ENCODE results near the gene ATP6V1B1.
A peak's percentile ranks its signal among the peaks of the same experiment; 100 is the strongest.
"Not testable (repeated sequence)": the region's sequence is repeated elsewhere in the genome, so short reads cannot be mapped to it uniquely, and the experiment has no call there.

The ATP6V1B1 gene

DNA sequence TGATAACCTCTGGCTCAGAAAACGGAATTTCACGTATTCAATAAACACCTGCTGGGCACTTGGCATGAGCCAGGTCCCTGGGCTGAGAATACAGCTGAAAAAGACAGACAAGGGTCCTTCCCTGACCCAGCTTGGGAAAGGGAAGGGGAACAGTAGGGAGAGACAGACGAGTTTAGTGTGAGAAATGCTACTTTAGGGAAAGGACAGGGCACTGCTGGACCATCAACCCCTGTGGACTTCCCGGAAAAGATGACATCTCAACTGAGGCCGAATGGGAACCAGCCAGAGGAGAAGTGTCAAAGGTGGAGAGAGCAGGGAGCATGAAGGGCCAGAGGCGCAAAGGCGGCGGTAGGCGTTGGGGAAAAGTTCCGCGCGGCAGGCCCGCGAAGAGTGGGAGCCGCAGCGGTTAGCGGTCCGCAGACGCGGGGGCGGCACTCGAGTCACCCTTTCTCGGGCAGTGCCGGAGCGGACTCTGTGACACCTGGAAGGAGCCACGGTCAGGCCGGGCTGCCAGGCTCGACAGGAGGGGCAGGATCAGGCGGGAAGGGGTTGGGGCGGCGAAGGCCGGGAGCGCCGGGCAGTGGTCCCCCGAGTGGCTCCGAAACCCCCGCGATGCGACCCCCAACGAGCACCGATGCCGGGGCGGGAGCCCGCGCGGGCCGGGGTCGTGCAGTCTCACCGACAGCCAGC, 58.5 kb downstream of the ATP6V1B1 start:
- DNase-seq, result no peak

DNA sequence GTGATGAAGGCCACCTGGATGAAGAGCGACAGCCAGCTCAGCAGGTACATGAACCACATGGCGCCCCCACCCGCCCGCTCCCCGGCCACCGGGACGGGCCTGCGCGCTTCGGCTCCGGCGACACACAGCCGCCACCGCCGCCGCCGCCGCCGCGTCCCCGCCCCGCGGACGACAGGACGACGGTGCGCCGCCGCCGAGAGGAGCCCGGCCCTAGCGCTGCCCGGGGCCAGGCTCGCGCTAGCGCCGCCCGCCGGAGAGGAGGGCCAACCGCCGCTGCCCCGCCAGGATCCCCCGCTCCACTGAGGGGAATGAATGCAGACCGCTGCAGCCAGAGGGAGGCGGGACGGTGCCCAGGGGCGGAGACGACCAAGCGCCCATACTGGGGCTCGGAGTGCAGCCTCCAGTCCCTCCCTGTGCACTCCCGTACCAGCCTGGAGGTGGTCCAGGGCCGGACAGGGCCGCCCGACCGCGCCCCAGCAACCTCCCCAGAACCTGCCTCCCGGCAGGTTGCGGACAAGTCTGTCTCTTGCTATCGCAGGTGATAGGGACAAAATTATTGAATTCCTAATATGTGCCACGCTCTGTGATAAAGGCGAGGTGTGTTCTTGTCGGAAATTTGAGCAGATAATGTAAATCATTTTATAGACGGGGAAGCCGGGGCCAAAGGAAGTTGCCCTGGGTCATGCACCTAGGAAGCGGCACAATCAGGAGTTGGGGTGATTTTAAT, 59.2 kb downstream of the ATP6V1B1 start, which contains the start of gene TEX261:
TSS of gene TEX261 (minus strand) at position 175 of the 727 bp plus-strand sequence. CDS start at position 59, 116 bp downstream.
- DNase-seq, result peak; percentile 94

DNA sequence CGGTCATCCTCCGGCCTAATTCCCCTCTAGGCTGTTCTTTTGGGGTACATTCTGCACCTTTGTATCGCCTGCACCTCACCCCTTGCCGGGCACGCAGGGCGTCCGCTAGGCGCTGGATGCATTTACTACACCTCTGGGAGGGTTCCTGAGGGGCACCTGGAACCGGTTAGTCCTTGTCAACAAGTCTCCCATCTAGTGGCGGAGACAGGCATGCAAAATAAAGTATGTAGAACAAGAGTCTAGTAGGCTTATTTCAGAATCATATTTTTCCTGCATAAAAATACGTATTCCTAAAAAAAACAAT, 59.7 kb downstream of the ATP6V1B1 start:
- DNase-seq, result peak; percentile 79

DNA sequence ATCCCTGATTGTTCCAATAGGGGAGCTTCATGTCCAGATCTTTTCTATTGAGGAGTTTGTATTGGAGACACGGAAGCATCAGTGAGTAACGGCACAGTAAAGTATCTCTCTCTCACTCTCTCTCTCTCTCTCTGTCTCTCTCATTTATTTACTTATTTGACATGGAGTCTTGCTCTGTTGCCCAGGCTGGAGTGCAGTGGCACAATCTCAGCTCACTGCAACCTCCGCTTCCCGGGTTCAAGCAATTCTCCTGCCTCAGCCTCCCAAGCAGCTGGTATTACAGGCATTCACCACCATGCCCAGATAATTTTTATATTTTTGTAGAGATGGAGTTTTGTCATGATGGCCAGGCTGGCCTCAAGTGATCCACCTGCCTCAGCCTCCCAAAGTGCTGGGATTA, 63.2 kb downstream of the ATP6V1B1 start:
- not testable (repeated sequence) for DNase-seq

DNA sequence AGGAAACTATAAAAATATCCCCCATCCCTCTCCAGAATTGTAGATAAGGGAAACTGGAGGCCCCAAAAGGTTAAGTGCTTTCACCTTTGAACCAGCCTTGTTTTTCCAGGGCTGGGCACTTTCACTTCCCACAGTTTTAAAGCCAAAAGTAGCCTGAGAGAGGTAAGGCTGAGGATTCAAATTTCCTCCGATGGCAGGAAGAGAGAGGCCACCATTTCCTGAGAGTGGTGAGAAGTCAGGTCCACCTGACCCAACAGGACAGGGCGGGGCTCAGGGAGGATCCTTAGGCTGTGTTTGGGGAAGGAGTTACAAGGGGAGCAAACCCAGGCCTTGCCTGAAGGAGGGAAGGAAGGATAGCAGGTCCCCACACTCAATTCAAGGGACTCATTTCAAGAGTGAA, 63.7 kb downstream of the ATP6V1B1 start:
- no peak for DNase-seq

DNA sequence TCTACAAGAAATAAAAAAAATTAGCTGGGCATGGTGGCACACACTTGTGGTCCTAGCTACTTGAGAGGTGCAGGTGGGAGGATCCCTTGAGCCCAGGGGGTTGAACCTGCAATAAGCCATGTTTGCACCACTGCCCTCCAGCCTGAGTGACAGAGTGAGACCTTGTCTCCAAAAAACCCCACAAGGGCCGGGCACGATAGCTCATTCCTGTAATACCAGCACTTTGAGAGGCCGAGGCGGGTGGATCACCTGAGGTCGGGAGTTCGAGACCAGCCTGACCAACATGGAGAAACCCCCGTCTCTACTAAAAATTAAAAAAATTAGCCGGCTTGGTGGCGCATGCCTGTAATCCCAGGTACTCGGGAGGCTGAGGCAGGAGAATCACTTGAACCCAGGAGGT, 64.2 kb downstream of the ATP6V1B1 start:
- not testable (repeated sequence) for DNase-seq

DNA sequence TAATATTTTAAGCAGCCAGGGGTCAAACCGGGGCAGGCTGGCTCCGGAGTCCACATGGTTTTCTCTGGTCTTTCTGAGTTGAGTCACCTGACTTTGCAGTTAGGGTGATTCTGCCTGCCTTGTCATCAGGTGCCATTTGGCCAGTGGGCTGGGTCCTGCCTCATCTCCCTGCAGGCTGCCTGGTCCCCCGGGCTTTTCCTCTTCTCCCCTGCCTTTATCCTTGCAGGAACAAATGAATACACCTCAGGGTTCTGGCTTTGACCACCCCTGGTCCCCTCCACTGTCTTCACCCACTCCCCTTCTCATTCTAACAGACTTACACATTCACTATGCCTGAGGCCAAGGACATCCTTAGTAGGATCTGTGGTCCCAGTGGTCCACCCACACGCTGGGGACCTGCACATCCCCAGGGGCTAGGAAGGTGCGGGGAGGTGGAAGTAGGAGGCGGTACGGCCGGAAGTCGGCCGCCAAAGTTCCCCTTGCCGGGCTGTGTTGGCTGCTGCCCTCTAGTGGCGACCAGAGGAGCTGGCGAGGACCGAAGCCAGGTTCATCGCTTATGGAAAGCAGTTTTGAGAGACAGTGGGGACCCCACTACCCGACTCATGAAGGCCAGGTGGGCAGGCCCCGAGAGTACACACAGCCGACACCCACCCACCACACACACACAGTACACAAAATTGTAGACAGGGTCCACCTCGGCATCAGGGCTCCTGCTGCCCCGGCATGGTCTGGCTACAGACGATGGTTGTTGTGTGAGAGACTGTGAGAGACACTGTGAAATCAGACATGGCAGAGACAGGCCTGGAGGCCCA, 65.3 kb downstream of the ATP6V1B1 start:
- DNase-seq, result peak; percentile 71

DNA sequence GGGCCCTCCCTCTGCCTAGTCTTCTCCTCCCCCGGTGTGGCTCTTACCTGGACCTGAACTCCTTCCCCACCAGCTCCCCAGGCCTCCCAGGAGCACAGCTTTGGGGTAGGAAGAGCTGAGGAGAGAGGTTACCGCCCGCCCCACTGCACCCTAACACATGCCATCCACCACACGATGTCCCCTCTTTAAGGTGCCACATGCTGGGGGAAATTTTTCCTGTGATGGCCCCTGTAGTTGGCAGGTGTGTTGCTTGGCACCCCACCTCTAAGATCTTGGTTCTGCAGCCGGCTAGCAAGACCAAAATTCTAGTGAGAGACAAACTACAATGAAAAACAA, 65.9 kb downstream of the ATP6V1B1 start:
- no peak for DNase-seq

DNA sequence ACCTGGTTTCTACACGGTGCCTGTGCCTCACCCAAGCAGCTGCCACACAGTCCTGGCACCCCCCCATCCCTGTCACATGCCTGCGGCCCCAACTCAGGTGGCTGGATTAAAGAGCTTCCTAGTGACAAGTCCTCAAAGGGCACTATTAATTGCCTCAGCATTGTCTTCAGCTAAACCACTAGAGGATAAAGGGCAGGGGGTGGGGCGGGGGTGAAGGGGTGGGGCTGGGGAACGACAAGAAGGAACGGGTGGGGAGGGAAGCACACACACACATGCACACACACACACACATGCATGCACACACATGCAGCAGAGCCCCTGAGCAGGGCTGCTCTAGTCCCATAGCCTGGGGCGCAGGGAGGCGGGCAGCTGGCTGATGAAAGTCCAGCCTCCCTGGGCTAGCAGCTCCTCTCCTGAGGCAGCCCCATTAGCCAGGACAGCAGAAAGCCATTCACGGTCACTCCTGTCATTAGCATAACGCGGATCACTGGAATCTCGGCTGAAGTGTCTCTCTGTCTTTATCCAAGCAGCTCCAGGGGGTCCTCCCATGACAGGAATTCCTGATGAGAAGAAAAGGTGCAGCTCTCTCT, 66.4 kb downstream of the ATP6V1B1 start:
- peak; percentile 74 for DNase-seq

DNA sequence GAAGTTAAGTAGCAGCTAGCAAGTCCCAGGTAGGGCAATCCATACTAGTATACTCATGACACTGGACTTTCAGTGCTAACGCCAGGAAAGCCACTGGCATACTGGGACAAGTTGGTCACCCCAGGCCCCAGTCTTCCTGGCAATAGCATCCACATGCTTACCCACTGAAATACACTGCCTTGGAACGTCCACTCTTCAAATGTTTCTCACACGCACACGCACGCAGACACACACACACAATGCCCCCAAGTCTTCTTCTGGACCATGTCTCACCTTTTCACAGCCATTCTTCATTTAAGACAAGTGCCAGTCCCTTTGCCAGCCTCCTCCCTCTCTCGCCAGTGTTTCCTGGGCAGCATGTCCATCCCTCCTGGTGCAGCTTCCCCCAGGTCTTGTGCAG, 67.7 kb downstream of the ATP6V1B1 start:
- DNase-seq, result no peak

DNA sequence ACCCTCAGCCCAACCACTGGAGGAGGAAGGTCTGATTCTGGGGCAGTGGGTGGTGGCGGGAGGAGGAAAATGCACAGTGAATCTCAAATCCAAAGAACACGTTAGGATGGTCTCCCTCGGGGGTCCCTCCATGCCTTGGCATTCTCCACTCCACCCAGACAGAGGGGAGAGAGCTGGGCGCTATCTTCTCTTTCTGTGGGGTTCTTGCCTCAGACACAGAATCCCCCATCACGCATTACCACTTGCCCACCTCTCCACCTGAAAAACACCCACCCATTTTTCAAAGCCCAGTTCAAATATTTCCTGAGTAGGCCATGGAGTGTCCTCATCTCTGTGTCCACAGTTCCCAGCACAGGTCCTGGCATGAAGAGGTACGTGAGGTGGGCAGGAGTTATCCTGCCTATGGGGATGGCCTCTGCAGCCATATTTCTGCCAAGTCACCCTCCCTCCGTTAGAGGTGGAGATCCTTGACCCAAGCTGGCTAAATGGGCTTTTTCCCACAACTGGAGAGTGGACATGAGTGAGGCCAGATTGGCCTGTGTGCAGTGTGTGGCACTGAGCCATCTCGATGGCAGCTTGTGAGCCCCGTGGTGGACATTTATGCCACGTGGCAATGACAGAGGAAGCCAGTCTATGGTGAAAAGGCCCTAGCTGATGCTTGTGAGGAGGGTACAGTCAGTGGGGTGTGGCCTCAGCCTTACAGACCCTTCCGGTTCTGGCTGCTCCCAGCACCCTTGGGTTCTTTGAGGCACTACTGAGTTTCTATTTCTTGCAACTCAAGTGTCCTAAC, 68.5 kb downstream of the ATP6V1B1 start:
- DNase-seq, result no peak

DNA sequence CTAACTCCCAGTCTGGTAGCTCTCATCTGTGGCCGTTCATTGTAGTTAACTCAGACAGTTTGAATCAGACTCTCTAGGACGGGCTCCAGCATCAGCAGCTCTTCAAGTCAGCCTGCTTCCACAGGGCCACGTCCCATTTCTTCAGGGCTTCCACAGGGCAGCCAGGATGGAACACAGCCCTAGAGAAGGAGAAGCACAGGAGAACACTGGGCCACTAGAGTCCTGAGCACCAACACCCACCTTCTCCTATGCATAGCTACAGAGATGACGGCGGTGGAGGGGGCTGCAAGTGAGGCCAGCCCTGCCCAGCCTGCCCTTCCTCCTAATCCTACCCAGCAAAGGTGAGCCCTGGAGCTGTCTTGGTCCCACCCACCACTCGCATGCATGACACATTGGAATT, 69.2 kb downstream of the ATP6V1B1 start:
- DNase-seq, result no peak

DNA sequence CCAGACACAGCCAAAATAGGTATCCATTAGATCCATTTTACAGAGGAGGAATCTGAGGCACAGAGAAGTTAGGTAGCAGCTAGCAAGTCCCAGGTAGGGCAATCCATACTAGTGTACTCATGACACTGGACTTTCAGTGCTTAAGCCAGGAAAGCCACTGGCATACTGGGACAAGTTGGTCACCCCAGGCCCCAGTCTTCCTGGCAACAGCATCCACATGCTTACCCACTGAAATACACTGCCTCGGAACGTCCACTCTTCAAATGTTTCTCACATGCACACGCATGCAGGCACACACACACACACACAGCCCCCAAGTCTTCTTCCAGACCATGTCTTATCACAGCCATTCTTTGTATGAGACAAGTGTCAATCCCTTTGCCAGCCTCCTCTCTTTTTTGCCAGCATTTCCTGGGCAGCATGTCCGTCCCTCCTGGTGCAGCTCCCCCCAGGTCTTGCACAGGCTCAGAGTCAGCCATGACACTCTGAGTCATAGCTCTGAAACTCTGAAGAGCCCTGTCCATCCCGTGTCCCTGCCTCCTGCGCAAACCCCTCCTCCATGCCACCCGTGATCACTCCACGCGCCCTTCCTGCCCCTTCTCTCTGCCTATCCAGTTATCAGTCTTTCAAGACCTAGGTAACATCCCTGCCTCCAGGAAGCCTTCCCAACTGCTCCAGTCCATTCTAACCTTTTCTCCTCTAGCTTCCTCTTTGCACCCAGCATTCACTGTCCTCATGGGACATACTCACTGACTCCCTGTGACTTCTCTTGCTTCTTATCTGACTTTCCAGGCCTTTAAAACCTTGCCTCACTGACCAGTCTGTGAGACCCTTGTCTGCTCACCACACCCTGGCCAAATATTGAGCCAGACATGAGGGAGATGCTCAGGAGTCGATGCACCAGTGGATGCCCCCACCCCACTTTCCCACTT, 69.8 kb downstream of the ATP6V1B1 start:
- DNase-seq, result no peak

DNA sequence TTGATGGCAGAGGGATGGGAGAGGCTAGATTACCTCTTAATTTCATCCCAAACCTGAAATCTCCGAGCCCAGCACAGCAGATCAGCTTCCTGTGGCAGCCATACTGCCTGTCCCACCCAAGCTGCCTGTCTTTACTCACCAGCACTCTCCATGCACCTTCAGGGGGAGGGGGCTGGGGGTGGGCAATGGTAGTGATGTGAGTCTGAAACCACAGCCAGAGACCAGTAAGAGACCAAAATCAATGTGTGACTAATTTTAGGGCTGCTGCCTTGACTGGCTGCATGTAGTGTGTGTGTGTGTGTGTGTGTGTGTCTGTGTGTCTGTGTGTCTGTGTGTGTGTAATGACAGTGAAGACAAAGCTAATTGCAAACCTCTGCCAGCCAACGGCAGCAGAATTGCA, 70.6 kb downstream of the ATP6V1B1 start:
- no peak for DNase-seq

DNA sequence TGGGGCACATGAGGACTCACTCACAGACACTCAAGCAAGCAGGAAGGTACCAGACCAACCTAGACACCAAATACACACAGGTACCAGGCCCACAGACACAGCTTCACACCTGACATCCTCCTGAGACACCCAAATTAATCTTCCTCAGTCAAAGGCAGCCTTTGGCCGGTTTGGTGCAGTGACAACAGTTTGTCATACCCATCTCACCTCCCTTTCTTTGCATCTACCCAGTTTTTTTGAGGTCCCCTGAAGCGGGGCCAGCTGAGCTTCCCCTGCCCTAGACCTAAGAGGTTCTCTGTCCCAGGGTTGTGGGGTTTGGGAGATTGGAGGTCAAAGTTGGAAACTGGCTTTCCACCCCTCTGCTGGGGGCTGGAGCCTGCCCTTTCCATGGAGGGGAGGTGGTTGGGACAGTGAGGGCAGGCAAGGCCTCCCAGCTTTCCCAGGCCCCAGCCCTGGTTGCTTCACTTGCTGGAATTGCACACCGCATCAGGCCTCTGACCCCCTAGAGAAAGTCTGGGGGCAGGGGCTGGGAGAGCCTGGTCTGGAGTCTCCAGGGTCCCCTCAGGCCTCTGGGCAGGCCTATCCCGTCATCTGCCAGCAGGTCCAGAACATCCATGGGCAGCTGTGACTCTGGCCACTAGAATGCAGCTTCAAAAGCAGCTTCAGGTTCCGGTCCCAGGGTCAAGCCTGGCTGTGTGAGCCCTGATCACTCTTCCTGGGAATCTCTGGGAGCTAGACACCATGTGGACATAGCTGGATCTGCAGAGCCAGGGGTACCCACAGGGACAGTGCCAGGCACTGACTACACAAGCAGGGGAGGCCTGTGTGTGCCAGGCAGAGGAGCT, 71.5 kb downstream of the ATP6V1B1 start:
- no peak for DNase-seq

DNA sequence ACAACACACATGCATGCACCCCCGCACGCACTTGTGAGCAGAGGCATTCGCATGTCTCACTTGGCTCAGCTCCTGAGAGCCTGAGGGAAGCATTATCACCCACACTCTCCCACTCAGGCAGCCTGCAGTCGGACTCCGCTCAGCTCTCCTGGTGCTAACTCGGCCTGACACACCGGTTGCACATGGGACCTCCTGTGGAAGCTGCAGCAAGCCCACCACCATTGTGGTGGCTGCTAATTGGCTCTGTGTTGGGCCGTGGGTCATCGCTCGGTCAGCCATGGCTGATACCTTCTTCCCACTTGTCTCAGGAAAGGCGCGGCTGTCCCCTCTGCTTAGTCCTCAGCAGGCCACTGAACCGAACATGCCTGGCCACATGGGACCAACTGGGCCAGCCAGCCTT, 72.6 kb downstream of the ATP6V1B1 start:
- DNase-seq, result no peak

DNA sequence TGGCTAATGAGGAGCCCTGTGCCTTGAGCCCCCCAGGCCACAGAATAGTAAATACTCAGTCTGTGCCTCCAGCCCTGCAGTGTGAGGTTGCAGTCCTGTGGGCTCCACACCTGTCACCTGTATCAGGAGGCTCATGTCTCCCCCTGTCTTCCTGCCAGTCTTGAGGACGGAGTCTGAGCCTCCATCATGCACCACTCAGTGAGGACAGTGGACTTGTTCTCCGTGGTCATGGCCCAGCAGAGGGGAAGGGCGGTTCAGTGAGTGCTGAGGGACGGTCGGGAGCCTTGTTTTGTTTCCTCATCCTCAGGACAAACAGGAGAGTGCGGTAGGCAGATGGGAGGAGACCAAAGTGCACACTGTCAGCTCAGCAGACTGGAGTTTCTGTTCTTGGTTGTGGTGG, 76.1 kb downstream of the ATP6V1B1 start:
- not testable (repeated sequence) for DNase-seq
